GM18499 (cell line): ENCODE results near the gene ST3GAL3.

Source experiments
- ATAC-seq: cut with Tn5 transposase; IDR thresholded peaks from one replicate; pipeline ENCODE4 v1.9.1; 2021; ENCODE audit warnings: moderate number of reproducible peaks; ENCODE audit not compliant: insufficient read depth, unreplicated experiment

The ST3GAL3 gene

DNA sequence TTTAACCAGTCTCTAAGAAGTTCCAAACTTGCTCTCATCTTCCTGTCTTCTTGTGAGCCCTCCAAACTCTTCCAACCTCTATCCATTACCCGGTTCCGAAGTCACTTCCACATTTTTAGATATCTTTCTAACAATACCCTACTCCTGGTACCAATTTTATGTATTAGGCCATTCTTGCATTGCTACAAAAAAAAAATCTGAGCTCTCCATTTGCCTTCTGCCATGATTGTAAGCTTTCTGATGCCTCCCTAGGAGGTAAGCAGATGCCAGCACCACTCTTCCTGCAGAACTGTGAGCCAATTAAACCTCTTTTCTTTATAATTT, 134.8 kb downstream of the ST3GAL3 start:
- ATAC-seq, result no peak

DNA sequence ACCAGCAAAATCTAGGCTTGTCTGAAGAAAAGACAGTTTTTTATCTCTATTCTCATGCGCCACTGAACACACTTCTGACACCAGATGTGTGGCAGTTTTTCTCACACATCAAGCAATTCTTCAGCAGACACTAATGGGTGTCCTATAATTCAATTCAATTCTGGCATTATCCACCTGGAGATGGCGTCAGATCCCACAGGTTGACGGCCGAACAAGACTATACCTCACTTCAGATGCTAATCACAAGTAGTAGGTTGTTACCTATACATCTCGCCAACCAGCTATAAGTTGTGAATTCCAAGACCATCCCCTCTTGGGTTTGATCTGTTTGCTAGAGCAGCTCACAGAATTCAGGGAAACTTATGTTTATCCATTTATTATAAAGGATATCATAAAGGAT, 136.3 kb downstream of the ST3GAL3 start:
- no peak for ATAC-seq

DNA sequence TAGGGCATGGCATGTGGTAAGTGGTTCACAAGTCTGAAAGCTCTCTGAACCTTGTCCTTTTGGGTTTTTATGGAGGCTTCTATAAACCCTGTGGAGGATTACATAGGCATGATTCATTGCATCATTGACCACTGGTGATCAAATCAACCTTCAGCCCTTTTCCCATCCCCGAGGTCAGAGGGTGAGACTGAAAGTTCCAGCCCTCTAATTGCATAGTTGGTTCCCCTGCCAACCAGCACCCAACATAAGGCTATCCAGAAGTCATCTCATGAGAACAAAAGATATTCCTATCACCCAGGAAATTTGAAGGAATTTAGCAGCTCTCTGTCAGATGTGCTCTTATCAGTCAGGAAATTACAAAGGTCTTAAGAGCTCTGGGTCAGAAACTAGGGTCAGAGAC, 136.8 kb downstream of the ST3GAL3 start:
- no peak for ATAC-seq

DNA sequence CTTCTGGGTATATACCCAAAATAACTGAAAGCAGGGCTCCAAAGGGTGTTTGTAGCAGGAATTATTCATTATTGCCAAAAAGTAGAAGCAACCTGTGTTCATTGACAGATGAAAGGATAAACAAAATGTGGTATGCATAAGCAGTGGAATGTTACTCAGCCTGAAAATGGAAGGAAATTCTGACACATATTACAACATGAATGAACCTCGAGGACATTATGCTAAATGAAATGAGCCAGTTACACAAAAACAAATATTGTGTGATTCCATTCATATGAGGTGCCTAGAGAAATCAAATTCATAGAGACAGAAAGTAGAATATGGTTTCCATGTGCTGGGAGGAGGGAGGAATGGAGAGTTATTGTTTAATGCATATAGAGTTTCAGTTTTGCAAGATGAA, 140.0 kb downstream of the ST3GAL3 start:
- ATAC-seq, result no peak

DNA sequence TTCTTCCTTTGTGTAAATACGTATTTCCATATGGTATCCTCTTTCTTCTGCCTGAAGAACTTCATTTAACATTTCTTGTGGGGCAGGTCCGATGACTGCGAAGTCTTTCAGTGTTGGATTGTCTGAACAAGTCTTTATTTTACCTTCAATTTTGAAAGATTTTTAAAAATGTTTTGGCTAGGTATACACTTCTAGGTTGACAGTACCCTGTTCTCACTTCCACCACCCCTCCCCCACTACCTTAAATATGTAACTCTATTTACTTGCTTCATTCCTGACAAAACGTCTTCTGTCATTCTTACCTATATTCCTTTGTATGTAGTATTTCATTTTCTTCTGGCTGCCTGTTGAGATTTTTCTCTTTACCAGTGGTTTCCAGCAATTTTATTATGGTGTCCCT, 140.5 kb downstream of the ST3GAL3 start:
- ATAC-seq, result no peak

DNA sequence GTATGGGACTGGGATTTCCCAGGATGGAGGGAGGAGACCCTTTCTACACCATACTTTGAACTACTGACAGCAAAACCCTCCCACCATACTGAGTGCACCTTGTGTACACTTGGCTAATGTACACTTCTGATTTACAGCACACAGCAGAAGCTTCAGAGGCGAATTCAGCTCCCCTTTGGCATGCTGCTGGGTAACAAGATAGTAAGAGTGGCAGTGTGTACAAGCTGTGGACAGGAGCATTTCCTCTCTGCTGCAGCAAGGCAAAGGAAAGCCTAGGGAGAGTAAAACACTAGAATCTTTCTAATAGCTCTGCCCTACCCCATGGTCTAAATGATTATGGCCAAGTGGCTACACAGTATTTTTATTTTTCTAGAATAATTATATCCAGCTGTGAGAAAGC, 142.3 kb downstream of the ST3GAL3 start:
- no peak for ATAC-seq

DNA sequence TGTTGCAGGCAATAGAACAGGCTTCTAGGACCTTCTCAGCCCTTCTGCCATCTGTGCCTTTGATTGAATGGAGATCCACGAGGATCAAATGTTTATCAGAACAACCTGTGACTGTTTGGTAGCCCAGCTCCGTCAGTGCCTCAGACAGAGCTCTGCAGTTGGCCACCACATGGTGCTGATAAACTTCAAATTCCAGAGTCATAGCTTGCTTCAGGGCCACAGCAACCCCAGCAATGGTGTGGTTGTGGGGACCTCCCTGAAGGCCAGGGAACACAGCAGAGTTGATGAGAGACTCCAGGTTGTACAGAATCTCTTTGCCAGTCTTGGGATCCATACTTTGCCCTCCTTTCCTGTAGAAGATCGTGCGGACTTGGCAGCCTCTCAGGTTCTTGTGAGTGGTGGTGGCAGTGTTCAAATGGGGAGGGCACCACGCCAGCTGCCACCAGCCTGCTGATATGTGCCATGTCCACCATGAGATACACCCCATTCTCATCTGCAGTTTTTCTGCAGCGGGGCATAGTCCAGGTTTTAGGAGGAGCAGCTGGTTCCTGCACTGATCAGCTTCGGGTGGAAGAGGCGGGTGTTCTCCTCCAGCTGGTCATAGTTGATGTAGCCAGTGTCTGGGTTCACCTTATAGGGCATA, 143.4 kb downstream of the ST3GAL3 start:
- no peak for ATAC-seq

DNA sequence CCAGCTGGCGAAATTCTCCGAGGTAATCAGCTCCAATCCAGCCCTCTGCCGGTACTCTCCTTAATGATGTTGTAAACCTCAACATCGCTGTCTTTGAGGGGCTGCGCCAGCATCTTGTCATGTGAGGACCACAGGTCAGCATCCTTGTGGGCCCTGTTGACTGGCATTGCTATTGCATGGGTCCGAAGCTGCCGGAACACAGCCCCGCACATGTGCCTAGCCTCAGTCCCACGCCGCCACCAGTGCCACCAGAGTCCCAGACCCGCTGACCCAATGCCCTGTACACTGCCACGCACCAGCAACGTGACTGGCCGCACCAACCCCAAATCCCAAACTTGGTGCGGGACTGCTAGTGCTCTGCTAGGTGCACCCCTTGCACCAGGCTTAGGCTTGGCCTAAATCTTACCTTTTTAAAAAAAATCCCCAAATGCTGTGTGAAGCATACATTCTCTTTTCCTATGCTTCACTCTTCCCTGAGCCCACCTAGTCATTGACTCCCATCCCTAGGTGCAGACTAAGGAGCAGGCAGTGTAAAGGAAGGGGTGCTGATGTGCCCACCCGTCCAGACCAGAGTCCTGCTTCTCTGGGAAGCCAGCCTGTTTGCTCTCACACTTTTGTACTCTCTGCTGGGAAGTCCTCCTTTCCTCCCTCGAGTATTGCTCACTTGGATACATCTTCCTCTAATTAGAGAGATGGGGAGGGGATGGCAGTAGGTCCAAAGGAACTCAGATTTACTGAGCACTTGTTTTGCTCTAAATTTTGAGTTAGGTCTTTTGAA, 144.4 kb downstream of the ST3GAL3 start:
- ATAC-seq, result no peak

DNA sequence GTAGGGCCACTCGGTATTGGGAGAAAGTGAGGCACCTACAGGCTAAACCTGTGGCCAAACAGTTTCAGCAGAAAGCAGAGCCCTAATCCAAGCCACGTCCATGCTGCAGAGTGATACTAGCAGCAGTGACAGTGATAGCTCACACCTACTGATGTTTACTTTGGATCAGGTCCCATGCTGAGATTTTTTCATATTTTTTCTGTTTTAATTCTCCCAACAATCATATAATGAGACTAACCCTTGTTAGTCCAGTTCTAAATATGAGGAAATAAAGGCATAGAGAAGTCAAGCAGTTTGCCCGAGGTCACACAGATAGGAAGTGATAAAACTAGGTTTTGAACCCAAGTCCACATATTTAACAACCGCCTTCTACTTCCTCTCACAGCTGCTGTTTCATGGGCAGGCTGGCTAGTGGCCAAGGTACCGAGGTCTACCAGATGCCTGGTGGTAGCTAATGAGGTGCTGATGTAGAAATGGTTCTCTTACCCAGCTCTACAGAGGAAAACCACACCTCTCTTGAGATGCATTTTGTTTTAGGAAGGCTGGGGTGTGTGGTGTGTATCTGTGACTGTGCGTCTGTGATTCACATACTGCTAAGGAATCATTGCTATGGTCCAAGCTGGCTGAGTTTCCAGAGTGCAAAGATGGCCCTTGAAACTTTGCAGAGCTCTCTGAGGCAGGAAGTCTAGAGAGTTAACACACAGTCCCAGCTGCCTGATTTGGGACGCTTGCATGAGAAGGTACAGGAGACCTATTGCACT, 146.0 kb downstream of the ST3GAL3 start:
- no peak for ATAC-seq

DNA sequence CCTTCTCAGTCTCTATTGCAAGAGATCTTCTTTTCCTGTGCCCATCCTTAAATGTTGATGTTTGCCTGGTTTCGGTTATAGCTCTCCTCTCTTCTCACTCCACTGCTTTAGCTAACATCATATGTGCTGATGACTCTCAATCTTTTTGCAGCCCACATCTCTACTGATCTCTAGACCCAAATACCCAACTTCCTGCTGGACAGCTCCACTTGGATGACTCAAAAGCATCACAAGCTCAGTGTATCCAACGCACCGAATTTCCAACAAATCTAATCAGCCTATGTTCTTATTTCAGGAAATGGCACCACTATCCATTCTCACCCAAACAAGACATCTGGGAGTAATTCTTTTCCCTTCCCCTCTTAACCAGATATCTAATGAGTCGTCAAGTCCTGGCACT, 147.1 kb downstream of the ST3GAL3 start:
- ATAC-seq, result no peak

DNA sequence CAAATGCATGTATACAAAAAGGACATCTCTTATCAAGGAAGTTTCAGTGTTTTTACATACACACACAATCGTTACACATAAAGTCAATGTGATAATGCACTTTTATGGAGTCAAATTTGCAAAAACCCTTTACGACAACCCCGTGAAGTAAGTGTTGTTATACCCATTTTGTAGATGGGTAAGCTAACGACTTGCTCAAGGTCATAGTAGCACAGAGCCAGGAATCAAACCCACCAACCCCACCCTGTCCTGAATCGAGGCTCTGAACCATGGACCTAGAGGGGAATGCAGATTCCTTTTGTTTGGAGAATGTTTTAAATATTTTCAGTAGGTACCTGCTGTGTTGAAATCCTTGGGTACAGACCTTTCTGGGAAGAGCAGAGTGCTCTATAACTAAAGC, 148.9 kb downstream of the ST3GAL3 start:
- no peak for ATAC-seq

DNA sequence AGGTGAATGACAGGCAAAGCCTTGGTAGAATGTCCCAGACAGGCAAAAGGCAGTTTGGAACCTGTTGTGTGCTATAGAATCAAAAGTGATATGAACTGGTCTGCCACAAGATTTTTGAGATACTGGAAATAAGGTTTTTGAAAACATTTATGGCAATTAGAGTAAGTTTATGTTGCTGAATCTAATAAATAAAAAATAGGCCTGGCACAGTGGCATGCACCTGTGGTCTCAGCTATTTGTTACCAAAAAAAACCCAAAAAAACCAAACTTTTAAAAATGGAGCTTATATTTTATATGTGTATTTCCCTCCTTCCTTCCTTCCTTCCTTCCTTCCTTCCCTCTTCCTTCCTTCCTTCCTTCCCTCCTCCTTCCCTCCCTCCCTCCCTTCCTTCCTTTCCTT, 149.8 kb downstream of the ST3GAL3 start:
- no peak for ATAC-seq

DNA sequence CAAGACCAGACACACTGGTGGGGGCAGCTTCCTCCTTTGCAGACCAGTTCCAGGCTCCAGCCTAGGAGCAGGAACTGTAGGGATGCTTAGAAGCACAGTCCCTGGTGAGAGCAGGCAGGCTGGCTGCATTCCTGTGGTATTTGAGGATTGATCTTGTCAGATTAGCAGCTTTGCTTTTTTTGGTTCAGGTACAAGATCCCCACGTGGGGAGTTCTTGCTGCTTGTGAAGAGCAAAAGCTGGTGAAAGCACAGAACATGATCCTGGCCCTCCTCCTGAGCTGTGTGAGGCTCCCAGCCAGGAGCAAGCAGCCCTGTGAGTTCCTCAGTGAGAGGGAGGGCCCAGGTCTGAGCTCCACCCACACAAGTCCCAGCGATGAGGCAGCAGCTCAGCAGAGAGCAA, 151.0 kb downstream of the ST3GAL3 start:
- no peak for ATAC-seq

DNA sequence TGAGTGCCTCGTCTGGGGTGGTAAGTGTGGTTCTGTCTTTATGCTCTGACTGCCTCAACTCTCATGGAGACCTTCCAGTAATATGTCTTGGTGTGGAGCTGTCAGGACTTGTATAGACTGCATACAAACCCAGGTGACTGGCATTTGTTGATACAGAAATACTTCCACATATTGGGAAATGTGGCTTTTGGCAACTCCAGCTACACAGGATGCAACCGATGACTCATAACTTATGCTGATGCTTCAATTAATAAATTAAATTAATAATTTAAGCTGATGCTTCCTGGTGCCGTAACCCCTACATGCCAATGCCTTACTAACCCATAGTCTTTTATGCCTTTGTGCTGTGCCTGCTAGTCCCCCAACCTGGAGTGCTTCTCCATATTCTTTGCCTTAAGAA, 154.0 kb downstream of the ST3GAL3 start:
- no peak for ATAC-seq

DNA sequence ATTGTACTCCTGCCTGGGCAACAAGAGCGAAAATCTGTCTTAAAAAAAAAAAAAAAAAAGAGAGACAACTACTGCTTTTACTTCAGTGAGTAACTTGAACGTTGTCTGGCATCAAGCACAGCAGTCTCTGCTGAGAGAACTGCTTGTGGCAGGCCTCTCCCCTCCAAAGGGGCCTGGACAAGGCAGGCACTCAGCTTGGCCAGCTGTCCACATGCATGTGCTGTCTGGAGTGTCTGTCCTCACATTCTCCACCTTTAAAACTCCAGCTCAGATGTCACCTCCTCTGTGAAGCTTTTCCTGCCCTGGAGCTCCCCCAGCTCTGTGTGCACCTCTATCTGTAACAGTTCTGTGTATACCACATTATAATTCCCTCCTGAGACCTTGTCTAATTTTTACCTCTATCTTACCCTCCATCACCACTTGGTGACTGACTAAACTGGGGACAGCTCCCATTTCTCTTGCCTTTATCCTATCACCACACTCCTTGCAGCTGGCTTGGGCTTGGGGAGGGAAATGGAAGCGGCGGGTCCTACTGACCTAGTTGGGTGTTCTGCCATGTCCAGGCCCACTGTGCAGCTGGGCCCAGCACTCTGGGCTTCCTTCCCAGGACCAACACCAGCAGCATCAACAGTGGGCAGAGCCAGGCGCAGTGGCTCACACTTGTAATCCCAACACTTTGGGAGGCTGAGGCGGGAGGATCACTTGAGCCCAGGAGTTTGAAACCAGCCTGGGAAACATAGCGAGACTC, 154.8 kb downstream of the ST3GAL3 start:
- ATAC-seq, result no peak

DNA sequence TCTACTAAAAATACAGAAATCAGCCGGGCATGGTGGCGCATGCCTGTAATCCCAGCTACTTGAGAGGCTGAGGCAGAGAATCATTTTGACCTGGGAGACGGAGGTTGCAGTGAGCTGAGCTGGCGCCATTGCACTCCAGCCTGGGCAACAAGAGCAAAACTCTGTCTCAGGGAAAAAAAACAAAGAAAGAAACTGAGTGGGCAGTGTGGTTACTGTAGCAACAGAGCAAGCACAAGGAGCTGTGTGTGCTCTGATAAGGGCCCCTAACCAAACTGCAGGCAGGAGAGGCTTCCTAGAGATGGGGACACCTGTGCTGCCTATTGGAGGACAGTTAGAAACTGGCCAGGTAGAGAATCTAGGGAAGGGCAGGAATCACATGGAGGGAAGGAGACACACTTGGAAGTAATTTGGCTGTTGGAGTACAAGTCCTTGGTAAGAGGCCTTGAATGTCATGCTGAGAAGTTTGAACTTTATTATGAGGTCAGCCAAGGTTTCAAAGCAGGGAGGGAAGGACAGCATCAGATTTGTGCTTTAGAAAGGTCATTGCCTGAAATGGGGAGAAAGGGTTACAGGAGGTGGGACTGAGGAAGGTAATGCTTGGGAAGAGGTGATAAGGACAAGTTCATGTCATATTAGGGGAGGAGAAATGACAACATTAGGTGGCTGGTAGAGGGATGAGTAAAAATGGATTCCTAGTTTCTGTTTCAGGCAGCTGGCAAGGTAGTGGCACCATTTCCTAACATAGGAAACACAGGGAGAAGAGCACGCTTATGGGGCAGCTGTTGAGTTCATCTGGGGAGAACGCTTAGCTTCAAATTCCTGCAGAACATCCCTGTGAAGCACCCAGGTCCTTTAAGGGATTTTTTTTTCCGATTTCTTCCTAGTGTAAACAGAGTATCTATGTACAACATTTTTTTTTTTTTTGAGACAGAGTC, 157.0 kb downstream of the ST3GAL3 start:
- no peak for ATAC-seq

DNA sequence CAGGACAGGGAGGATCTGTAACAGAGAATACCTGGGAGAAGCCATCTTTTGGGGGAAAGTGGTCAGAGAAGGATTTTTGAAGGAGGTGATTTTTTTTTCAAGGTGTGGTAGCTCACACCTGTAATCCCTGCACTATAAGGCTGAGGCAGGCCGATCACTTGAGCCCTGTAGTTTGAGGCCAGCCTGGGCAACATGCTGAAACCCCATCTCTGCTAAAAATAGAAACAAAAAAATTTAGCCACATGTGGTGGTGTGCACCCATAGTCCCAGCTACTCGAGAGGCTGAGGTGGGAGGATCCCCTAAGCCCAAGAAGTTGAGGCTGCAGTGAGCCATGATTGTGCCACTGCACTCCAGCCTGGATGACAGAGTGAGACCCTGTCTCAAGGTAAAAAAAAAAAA, 158.9 kb downstream of the ST3GAL3 start:
- ATAC-seq, result no peak

DNA sequence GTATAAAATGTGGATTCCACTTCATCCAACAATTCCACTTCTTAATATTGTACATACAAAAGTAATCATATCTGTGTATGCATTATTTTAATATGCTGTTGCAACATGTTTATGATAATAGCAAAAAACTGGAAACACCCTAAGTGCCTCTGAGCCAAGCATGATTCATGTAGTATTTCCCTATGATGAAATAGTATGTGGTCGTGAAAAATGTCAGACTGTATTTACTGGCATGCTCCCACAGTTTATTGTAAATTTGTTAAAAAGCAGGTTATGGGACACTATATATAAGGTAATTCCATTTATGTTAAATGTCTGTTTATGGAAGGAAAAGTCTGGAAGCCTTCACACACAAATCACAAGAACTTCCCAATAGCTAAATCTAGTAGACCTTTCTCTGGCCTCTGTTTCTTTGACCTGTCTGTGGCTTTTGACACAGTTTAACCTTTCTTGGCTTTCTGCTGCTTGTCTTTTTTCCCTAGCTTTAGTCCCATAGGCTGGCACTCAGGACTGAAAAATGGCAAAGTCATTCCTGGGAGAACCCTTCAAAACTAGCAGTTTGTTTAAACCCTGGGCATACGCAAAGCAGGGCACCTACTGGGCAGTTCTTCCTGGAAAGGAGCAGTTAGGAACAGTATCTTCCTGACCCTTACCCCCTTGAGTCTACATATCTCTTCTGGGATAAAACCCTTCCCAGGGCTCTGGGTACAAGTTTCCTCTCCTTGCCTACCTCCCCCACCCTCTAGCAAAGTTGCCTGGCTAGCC, 160.8 kb downstream of the ST3GAL3 start:
- ATAC-seq, result no peak

DNA sequence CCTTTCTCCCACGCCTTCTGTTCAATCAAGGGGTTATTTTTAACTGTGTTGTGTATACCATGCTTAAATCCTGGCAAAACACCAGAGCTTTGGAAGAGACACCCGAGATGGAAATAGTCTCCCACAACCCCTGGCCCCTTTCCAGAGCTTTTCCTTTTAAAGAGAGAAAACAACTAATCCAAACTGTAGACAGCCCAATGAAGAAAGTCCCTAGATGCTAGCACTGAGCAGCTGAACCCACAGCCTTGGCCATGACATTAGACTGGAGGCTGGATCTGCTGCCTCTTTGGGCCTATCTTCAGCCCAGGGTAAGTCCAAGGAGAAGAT, 161.4 kb downstream of the ST3GAL3 start:
- no peak for ATAC-seq
